Activated CD4-positive, alpha-beta T cell treated with anti-CD3 and anti-CD28 coated beads, Interleukin-2, Interleukin-4, amounts not matched to agents 100 ng/mL and 50 ng/mL, durations not matched to agents 16 hours and 8 hours (primary cell): ENCODE data around the gene DGKQ.

Experiments
- DNase-seq: peaks from one replicate; pipeline ENCODE4 v3.0.0-alpha.2; 2020; ENCODE audit warnings: low spot score

The DGKQ gene

DNA sequence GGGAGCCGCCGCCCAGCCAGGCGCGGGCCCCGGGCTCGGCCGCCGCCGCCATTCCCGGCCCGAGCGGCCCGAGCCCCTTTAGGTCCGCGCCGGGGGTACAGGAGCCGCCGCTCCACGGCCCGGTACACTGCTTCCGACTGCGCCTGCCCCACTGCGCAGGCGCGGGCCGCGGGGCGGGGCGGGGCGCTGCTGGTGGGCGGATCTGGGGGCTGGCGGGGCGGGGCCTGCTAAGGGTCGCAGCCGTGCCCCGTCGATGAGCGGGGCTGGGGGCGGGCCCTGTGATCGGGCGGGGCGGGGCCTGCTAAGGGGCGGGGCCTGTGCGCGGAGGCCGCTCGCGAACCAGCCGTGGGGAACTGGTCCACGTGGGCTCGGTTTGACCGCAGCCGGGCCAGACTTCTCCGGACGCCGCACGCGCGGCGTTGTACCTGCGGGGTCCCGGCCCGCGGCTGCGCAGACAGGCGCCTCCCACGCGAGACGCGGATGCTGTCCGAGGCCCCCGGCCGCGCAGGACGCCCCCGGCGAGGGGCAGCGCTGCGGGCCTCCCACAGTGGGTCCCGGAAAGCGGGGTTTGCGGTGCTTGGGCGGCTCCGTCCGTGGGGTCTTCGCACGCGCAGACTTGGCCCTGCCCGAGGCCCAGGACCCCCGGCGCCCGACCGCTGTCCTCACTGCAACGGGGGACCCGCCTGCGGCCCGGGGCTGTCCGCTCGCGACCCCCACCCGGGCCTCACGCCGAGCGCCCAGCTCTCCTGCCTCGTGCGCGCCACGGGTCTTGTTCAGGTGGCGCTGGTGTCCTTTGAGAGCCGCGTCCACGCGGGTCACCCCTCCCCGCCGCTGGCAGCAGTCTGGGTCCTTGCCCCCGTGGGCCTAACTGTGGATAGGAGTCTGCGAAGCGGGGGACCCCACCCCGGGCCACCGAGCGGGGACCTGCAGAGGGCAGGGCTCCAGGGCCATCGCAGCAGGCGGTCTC, at the start of gene DGKQ:
DGKQ (minus strand) TSS at position 139 of the 967 bp plus-strand sequence; CDS start at position 52, 87 bp downstream.
- peak; percentile 87 for DNase-seq

- no peak for DNase-seq
Measured at GRCh38 chr4:1022739-1023066, 49.3 kb upstream of the DGKQ start.

DNA sequence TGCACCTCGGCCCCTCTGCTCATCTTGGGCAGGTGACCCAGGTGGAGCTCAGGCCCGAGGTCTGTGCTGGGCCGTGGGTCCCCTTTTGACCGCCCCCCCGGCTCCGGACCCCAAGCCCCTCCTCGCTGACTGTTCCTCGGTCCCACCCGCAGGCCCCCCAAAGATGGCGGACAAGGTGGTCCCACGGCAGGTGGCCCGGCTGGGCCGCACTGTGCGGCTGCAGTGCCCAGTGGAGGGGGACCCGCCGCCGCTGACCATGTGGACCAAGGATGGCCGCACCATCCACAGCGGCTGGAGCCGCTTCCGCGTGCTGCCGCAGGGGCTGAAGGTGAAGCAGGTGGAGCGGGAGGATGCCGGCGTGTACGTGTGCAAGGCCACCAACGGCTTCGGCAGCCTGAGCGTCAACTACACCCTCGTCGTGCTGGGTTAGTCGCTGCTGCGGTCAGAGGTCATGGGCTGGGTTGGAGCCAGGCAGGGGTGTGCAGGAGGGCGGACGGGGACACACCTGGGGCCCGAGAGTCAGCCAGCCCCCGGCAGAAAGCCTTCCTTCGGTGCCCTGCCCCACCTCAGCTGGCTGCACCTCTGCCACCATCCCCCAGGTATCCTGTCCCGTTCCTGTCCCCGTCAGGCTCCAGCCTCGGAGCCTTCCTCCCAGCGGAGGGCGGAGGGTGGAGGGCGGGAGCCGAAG, 48.8 kb upstream of the DGKQ start:
- DNase-seq: no peak

- DNase-seq: no peak
Measured at GRCh38 chr4:1021386-1022050, 48.1 kb upstream of the DGKQ start.

DNA sequence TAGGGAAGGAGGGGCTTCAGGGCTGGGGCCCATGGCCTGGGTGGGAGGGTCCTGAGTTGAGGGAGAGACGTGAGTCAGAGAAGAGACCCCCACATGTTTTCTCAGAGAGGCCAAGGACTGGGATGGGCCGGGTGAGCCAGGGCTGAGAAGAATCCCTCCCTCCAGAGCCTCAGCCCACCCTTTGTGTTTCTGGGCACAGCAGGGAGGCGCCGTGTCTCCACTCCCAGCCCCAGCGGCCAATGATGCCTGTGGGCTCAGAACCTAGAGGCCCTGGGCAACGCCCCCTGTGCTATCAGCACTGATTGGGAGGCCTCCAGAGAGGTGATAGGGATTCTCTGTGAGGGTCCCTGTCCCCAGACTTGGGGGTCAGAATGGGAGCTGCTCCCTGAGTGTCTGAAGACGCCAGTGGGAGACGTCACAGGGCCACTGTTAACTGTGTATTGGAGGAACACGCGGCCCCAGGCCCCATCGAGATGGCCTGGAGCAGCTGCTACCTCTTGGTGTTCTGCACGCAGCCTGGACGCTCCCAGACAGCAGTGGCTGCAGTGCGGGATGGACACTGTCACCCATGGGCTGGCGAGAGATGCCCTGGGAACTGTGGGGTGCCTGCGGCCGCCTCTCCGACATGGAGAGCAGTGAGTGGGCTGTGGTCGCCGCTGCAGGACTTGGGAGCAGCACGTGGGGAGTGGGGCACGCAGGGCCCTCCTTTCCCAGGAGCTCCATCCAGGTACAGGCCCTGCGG, 46.5 kb upstream of the DGKQ start:
- no peak for DNase-seq

DNA sequence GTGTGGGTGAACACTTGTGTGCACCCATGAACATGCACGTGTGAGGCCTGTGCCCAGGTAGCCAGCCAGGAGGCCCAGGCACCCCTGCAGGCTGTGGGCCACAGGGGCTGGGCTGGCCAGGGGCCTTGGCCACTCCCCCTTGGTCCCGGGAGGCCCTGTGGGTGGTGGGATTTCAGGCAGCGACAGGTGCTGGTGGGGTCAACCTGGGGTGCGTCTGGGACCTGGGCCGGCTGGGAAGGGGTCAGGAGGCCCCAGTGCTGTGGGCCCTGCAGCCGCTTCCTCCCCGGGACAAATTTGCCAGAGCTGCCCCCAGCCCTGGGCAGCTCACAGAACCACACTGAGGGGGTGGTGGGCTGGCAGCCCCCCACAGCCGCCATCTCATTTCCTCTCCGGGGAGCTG, 46.0 kb upstream of the DGKQ start:
- DNase-seq: no peak

DNA sequence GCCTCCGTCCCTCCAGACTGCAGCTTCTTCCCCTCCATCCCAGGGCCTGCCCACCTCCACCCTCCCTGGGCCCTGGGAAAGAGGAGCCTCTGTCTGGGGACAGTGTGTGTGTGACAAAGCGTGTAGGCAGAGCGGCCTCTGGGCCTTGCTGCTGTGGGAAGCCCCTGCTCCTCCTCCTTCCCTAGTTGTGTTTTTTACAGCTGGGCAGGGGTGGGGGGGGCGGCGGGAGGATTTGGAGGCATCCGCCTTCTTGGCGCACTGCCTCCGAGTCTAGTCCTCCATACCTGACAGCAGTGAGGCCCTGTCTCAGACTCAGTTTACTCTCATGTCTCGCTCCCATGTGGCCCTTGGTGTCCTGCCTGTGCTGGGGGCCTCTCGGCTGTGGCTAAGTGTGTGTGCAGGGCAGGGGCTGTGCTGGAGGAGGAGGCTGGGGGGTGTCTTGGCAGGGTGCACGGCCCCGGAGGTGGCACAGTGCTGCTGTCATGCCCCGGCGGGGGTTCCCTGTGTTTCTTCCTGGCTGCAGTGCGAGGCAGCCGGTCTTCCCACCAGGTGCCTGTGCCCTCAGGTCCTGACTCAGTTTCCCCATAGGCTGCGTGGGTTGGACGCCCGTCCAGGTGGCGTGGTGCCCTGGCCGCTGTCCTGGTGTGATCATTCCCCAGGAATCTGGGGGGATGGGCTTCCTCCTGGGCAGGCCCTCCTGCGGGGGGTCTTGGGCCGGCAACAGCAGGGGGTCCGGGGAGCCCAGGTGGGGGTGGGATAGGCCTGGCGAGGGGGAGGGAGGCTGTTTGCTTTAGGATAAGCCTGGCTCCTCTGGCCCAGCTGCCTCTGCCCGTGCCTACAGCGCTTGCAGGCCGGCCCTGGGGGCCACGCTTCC, 45.0 kb upstream of the DGKQ start:
- no peak for DNase-seq

GRCh38 chr4:1017706-1018105, 44.3 kb upstream of the DGKQ start:
- no peak for DNase-seq

DNA sequence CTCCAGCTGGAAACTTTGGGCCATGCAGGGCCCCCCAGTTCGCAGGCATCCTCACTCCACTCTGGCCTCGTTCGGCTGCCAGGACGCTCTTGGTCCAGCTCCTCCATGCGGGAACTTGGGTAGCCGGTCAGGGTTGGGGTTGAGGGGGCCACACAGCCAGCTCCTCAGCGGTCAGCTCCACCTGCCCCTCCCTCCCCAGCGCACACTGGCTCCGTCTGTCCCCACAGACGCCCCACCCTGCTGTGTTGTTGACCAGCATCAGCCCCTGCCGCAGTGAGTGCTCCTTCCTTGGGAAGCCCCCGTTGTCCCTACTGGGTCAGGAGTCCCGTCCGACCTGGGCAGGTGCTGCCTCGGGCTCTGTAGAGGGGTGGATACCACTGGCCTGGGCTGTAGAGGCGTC, 43.8 kb upstream of the DGKQ start:
- DNase-seq: no peak

- no peak for DNase-seq
Measured at GRCh38 chr4:1015746-1016145, 42.4 kb upstream of the DGKQ start.

GRCh38 chr4:1015179-1015578, 41.8 kb upstream of the DGKQ start:
- DNase-seq: no peak

- no peak for DNase-seq
Measured at GRCh38 chr4:1014291-1015167, 41.2 kb upstream of the DGKQ start.

- DNase-seq: no peak
Measured at GRCh38 chr4:1013225-1014073, 40.1 kb upstream of the DGKQ start.

GRCh38 chr4:1012034-1012739, 38.8 kb upstream of the DGKQ start:
- no peak for DNase-seq

DNA sequence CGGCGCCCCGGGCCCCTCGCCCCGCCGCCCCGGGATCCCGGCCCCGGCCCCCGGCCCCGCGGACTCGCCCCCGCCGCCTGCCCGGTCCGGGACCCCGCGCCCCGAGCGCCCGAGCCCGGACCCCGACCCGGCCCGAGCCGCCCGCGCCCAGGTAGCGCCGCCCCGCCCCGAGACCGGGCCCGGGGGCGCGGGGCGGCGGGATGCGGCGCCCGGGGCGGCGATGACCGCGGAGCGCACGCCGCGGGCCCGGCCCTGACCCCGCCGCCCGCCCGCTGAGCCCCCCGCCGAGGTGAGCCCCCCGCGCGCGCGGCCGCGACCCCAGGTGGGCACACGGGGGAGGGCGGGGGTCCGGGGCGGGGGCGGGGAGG, 38.3 kb upstream of the DGKQ start:
- no peak for DNase-seq

- DNase-seq: peak; percentile 86
Measured at GRCh38 chr4:1011022-1011665, 37.8 kb upstream of the DGKQ start, which contains the start of gene FGFRL1. Gene FGFRL1 (plus strand): TSS chr4:1011626. CDS start chr4:1012486, 860 bp downstream.

- DNase-seq: peak; percentile 76
Measured at GRCh38 chr4:1010395-1011021, 37.1 kb upstream of the DGKQ start.
